Fibroblast of the conjunctiva (primary cell): ENCODE results near the gene SFTA2.
"Not testable (repeated sequence)": the region's sequence is repeated elsewhere in the genome, so short reads cannot be mapped to it uniquely, and the experiment has no call there.

Experiments
- DNase-seq: peaks from one replicate; pipeline ENCODE4 v3.0.0-alpha.2; 2010; ENCODE audit warnings: low read depth

The SFTA2 gene

DNA sequence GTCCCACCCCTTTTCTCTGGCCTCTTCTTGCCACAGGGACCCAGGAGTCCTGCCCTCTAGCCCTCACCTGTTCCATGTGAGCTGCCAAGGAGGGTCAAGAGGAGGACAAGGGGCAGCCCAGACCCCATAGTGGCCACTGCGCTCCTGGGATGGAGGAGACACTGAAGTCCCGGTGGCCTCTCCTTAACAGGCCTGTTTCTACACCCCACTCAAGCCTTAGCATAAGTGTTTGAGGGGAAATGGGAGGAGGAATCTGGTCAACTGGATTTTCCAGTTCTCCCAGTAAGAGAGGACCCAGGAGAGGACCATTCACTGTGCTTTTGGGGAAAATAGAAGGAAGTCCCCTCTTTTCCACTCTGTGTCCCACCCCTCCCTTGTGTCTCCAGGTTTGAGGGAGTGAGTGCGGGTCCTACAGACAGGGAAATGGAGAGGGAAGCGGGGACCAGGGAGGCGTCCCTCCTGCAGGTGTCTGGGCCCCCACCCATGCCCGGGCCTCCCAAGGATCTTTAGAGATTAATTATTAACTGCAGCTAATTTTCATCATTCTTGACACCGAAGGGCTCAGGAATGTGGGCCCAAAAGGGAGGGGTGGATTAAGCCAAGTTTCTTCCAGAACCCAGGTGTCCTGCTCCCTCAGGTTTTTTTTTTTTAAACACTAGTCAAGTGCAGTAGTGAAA, at the start of gene SFTA2:
SFTA2 (minus strand) TSS at position 202 of the 677 bp plus-strand sequence; CDS start at position 128, 74 bp downstream.
- DNase-seq = no peak

DNA sequence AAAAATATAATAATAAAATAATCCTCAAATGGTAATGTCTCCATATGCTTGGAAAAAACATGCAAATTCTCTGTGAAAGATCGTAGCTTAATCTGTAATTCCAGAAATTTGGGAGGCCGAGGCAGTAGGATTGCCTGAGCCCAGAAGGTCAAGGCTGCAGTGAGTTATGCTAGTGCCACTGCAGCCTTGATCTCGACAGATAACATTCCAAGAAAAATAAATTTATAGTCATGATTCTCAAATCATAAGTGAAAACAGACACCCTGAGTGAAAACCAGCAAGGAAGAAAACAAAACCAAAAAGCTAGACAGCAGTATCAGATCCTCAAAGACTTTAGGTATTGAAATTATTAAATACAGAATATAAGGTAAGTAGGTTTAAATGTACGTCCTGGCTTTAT, 47.7 kb upstream of the SFTA2 start:
- no peak for DNase-seq

DNA sequence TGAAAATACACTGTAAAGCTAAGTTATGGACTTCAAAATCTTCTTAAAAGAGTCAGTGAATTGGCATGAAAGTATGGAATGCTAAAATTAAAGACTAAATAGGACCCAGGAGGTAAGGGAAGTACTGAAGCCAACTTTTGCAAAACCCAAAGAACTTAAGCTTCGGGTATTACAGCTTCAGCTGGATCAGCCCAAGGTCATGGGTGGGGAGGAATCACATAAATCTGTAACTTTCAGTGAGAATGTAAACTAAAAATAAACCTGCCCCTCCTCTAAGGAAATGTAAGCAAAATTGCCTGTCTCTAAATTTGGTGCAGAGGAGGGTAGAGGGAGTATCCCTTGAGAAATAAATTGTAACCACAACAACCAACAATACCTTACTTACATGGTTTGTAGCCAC, 47.2 kb upstream of the SFTA2 start:
- DNase-seq = no peak

DNA sequence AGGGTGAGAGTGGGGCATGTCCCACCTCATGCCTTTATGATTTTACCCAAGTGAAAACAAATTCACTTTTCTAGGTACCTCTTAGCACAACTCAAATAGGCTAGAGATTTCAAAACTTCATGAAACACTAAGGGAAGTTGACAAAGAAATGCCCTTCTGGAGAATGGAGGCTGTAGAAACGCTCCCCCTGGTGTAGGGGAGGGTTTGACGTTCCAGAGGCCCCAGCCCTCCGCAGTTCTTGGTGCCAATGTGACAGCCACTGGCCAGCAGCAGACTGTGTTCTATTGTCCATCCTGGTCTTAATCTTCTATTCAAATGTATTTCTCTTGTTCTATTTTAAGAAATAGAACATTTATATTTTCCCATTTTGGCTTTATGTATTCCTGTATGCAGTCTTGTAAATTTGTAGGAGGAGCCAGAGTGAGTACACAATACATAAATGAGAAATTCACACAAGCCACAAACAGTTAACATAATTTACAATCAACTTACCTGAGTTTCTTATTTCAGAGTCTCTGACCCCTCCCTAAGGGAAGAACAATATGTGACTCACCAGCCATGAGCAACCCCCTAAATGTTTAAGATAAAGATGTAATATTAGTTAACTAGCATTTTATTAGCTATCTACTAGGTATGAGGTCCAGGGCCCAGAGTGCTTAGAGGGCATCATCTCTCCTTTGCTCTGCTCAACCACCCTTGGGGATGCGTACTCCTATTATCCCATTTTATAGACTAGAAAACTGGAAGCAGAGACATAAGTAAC, 42.7 kb upstream of the SFTA2 start:
- DNase-seq = no peak

DNA sequence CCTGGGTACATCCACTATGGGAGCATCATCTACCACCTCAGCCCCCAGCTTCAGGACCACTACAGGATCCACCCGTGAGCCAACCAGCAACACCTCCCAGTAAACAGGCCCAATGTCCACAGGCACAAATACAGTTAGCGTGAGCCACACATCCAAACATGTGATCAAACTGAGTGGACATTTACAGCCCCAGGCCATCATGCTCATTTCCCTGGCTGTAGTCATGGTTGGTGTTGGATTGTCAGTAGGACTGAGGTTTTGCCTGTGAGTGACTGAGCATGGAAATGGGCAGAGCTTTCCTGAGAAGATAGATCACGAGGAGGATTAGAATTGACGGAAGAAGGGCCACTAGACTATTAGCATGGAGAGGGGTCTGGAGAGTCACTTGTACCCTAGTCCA, 40.8 kb upstream of the SFTA2 start:
- no peak for DNase-seq

DNA sequence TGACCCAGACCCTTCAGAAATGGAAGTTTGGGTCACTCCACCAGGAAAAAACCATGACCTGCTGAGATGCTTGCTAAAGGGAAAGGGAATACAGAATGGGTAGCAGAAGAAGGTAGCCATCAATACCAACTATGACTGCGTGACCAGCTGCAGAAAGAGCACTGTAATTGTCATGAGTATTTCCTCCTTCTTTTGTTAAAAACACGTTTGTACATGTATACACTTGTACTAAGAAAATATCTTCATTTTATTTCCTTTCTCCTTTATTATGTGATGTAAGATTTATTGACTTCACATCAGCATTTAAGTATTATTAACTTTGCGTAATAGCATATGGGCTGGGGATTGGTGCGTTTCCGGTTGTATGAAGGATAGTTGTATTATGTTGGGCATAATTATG, 39.0 kb upstream of the SFTA2 start:
- no peak for DNase-seq

DNA sequence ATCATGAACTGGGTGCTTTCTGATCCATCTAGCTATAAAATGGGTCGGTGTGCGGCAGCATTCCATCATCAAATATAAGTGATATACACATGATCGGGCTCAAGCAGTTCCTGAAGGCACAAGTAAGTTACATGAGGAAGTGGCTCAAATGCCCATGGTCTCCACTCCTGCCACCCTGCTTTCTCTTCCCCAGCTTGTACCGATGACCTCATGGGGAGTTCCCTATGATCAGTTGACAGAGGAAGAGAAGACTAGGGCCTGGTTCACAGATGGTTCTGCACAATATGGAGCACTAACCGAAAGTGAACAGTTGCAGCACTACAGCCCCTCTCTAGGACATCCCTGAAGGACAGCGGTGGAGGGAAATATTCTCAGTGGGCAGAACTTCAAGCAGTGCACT, 37.2 kb upstream of the SFTA2 start:
- DNase-seq = not testable (repeated sequence)

DNA sequence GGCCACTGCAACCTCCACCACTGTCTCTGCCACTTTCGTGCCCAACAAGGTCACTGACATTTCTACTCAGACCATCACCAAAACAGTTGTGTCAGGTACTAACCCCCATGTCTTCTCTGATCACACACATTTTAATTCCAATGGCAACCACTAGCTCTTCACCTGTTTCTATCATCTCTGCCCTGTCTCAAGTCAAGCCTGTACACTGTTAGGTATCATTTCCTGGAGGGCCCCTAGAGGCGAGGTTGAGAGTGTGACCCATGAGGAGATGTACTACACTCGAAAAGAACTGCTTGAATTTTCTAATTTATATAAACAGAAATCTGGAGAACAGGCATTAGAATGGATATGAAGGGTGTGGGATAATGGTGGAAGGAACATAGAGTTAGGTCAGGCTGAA, 34.2 kb upstream of the SFTA2 start:
- no peak for DNase-seq

DNA sequence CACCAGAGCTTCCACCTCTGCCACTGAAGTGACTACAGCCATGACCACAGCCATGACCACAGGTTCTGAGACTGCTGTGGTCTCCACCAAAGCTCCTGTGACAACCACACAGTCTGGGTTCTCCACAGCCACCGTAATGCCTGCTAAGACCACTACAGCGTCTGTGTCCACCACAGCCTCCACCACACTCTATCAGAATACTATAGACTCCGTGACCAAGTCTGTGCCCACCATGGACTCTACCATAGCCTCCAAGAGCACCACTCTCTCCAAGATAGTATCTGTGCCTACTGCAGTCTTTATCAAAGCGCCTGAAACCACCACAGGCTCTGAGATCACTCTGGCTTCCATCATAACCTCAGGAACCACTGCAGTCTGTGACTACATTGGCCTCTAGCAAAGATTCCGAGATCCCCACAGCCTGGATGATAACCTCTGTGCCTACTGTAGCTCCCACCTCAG, 33.2 kb upstream of the SFTA2 start:
- DNase-seq = no peak

DNA sequence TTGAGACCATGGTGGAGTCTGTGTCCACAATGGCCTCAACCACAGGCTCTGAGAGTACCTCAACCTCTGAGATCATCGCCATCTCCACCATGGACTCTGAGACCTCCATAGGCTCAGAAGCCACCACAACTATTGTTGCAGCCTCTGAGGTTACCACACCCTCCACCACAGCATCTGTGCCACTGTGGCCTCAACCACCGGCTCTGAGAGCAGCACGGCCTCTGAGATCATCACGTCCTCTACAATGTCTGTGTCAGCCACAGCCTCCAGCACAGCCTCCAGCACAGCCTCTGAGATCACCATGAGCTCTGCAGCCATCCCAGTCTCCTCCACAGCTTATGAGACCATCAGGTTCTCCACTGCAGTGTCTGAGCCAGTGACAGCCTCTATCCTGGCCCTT, 32.1 kb upstream of the SFTA2 start:
- DNase-seq = no peak

DNA sequence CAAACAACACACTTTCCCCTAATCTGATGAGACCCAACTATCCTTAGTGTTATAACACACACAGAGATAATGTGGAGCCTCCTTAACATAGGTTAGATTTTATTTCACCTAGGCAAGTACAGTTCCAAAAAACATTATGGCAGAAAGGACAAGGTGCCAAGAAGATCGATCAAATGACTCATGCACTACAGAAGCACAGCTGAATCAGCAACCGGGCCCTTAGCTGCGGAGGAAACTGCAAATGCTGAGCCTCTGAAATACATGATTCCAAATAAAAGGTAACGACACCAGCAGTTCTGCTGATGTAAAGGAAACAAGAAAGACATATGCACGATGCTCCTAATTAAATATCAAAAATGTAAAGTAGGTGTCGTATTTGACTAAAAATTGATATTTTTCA, 31.7 kb upstream of the SFTA2 start:
- no peak for DNase-seq

DNA sequence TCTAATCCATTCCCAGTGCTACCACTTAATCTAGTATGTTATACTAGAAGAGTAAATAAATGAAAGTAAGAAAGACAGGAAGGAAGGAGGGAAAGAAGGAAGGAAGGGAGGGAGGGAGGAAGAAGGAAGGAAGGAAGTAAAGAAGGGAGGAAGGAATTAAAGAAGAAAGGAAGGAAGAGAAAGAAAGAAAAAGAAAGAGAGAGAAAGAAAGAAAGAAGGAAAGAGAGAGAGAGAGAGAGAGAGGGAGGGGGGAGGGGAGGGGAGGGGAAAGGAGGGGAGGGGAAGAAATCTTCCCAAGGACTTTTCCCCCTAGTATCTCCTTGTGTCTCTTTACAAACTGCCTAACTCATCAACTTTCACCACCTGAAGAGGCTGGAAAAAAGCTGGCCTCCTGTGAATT, 30.7 kb upstream of the SFTA2 start:
- DNase-seq = no peak

DNA sequence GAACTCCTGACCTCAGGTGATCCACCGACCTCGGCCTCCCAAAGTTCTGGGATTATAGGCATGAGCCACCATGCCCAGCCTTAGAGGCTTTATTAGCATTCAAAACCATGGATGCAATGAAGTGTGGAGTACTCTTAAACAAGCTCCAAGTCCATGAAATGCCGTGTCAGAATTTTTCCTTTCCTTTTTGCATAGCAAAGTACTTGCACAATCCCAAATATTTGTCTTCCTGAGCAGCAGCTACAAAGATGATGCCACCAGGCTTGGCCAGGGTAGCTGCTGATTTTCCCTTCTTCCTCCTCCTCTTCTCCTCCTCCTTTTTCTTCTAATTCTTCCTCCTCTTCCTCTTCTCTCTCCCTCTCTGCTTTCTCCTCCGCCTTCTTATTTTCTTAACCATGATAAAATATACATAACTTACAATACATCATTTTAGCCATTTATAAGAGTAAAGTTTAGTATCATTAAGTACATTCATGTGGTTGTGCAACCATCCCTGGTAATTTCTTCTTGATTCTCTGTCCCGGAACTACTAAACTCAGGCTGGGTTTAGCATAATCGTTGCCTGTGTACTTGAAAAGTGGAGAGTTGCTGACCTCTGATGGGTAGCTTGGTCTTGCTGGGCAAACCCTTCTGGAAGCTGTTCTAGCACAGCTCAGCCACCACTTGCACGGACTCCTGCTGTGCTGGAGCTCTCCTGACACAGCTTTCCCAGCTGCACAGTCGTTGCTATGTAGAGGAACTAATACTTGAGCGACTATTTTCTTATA, 29.1 kb upstream of the SFTA2 start:
- DNase-seq = no peak

DNA sequence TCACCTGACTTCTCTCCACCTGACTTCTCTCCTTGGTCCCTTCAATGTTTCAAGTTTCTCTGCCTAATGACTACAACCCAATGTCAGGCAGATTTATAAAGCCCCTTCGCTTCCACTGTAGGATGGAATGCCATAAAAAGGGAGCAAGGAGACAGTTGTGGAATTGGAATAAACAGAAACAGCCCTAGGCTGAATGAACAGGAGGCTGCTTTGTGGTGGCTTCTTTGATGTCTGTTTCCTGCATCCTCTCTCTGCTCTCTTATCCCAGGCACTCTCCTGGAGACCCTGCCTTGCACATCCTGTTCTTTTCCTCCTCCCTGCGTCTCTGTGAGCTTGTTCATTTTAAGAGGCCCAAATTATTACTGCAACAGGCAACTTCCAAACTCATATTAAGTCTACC, 25.7 kb upstream of the SFTA2 start:
- no peak for DNase-seq

DNA sequence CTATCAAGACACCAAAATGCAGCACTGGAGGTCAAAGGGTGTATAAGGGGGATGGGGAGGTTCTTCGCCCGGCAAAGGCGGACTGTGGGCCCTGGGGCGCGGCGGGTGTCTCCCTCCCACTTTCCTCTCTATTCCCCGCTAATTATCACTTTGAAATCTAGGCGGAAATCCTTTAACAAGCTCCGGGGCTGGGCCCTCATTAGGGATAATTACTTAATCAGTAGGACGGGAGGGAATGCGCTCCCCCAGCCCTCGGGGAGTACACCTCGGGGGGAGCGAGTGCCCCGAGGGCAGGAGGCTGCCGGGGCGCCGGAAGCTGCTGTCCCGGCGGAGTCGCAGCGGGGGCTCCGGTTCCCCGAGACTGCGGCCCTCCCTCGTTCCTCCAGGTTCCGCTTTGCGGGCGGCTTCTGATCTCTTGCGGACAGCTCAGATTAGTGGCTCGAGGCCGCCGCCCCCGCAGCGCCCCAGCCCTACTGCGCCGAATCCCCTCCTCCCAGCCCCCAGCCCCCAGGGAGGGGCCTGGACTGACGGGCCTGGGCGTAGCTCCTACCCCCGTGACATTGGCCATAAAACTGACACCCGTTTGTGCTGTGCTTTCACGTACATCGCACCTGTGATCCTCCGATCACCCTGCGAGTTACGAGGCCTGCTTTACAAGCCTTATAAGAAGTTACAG, 23.5 kb upstream of the SFTA2 start:
- no peak for DNase-seq

DNA sequence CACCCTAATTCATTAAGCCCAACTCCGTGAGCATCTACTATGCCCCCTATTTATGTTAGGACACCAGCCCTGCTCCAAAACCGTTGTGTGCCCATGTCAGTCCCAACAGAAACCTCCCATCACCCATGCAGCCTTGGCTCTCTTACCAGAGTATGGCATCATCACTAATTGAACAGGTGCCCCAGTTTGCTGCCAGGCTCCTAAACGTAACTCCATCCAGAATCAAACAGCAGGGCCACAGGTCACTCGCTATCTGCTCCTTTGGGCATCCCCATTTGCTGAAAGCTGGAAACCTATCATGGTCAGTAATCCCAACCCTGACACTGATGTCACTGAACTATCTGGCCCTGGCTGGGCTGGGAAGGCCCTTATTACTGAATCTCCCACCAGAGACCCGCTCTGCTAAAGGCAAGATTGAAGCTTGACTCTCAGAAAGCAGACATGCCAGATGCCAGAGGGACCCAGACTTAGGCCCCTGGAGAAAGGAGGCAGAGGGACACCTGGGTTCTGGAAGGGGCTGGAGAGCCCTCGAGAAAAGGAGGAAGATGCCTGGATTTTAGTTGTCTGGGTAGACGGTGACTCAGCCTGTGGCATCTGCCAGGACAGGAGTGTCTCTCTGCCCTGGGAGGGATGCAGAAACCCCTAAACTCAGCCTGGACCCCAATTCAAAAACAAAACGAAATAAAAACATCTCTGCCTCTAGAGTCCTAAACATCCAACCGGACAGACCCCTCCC, 22.8 kb upstream of the SFTA2 start:
- no peak for DNase-seq

DNA sequence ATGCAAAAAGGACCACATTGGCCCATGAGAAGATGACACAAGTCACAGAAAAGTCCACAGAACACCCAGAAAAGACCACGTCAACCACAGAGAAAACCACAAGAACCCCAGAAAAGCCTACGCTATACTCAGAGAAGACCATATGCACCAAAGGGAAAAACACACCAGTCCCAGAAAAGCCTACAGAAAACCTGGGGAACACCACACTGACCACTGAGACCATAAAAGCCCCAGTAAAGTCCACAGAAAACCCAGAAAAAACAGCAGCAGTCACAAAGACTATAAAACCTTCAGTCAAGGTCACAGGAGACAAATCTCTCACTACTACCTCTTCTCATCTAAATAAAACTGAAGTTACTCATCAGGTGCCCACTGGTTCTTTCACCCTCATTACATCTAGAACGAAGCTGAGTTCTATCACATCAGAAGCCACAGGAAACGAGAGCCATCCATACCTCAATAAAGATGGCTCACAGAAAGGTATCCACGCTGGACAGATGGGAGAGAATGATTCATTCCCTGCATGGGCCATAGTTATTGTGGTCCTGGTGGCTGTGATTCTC, 20.0 kb upstream of the SFTA2 start:
- DNase-seq = no peak

DNA sequence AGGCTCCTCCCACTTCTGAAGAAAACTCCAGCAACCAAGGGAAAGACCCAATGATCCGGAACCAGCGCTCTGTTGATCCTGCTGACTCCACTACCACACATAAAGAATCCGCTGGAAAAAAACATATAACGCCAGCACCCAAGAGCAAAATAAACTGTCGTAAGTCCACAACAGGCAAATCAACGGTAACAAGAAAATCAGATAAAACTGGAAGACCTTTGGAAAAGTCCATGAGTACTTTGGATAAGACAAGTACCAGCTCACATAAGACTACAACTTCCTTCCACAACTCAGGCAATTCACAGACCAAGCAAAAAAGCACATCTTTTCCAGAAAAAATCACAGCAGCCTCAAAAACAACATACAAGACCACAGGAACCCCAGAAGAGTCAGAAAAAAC, 16.8 kb upstream of the SFTA2 start:
- no peak for DNase-seq

DNA sequence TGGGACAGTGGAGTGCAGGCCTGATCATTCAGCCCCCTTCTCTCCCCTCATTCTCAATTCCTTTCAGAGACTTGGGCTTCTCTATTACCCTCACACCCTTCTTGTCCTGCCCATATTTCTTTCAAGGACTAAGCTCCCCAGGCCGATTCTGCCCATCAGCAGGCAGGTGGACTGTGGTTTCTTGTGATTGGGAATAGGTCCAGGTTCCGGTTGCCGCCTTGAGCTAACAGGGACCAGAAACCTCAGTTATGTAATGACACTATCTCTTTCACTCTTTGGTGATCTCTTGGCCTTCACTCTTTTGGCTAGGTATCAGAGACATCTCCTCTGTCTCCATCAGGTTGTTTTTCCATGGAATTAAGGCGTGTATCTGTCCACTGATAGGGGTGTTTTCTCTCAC, 15.3 kb upstream of the SFTA2 start:
- DNase-seq = no peak

DNA sequence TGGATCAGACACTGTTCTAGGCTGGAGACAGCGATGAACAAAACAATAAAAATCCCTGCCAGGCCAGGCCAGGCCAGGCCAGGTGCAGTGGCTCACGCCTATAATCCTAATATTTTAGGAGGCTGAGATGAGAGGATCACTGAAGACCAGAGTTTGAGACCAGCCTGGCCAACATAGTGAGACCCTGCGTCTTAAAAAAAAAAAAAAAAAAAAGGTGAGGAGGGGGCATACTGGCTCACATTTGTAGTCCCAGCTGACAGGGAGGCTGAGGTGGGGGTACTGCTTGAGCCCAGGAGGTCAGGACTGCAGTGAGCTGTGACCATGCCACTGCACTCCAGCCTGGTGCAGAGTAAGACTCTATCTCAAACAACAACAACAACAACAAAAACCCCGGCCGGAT, 13.3 kb upstream of the SFTA2 start:
- no peak for DNase-seq

DNA sequence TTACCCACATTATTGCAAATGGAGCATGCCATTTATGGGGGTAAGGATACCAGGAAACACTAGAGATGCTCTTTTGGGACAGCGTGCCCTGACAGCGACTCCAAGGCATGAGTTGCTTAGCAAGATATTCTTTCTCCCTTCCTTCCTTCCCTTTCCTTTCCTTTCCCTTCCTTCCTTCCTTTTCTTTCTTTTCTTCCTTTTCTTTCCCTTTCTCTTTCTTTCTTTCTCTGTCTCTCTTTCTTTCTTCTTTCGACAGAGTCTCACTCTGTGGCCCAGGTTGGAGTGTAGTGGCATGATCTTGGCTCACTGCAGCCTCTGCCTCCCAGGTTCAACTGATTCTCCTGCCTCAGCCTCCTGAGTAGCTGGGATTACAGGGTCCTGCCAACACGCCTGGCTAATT, 12.1 kb upstream of the SFTA2 start:
- no peak for DNase-seq
